Measurements from ENCODE around the gene PCSK6.

PCSK6 gene

DNA sequence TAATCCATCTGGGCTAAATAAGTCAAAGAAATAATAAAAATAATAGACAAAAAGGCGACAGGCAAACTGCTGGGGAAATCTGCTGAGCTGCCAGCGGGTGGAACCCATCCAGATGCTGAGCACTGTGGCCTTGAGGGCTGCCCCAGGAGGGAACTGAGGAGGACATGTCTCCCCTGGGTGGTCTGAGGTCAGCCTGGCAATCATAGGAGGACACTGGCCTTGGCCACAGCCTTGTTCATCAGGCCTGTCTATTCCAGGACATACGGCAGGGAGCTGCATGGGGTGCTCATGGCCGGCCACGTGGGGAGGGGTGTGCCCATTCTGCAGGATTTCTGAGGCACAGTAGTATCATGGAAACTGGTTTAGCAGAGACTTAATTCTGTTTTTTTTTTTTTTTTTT, 173.0 kb downstream of the PCSK6 start:
- DNase-seq (ENCODE audit: low read depth) = no peak
- TF ChIP-seq, protein P1, sequence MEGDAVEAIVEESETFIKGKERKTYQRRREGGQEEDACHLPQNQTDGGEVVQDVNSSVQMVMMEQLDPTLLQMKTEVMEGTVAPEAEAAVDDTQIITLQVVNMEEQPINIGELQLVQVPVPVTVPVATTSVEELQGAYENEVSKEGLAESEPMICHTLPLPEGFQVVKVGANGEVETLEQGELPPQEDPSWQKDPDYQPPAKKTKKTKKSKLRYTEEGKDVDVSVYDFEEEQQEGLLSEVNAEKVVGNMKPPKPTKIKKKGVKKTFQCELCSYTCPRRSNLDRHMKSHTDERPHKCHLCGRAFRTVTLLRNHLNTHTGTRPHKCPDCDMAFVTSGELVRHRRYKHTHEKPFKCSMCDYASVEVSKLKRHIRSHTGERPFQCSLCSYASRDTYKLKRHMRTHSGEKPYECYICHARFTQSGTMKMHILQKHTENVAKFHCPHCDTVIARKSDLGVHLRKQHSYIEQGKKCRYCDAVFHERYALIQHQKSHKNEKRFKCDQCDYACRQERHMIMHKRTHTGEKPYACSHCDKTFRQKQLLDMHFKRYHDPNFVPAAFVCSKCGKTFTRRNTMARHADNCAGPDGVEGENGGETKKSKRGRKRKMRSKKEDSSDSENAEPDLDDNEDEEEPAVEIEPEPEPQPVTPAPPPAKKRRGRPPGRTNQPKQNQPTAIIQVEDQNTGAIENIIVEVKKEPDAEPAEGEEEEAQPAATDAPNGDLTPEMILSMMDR (conservative IDR thresholded peaks at IDR 0.05; ENCODE audit: low read depth, low read length) = no peak
- no peak overlapping the region for H3K4me3 ChIP-seq (ENCODE audit: low read depth, low read length)

DNA sequence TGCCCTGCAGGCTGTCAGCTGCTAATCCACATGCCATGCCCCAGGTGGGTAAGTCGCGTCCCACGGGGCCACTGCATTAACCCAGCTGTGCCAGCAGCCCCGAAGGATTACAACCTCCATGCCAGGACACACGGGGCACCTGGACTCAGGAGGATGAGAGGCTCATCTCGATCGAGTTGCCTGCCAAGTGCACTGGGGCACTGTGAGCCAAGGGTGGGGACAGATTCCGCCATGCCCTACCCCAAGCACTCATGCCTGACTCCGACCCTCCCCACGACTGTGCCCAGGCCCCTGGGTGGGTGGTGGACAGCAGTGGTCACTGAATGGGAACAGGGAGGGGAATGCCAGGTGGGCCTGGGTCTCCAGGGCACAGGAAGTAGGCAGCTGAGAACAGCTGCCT, 173.8 kb downstream of the PCSK6 start:
- H3K4me3 ChIP-seq (ENCODE audit: low read depth, low read length) = no peak overlapping the region
- TF ChIP-seq, protein P1 (conservative IDR thresholded peaks at IDR 0.05; ENCODE audit: low read depth, low read length) = no peak
- DNase-seq (ENCODE audit: low read depth) = no peak

DNA sequence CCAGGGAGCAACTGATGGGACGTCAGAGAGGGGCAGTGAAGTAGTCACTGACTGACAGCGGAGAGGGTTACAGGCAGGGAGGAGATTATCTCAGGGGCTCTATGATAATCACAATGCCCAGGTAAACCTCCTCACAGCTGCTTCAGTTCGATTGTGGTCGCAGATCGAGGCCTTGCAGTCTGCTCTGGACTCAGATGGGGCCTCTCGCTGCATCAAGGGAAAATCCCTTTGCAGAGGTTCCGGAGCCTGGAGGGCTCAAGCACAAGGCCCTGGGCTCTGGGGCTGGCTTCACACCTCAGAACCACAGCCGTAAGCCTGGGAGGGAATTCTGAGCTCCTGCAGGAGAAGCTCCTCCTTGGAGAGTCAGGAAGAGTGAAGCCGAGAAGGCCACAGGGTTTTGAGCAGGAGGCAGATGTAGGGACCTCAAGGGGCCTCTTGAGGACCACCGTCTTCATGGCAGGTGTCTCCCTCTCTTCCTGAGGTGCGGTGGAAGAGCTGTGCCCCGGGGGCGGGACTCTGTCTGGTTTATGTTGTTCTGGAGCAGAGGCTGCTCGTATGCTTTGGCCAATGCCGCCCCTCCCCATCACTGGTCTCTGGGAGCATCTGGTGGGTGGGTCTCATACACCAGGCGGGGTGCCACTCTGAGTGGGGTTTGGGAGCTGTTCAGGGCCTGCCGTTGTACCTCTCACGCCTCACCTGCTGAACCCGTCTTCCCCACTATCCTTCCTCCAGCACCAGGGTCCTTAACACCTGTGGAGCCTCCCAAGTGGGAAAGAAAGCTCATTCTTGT, 175.0 kb downstream of the PCSK6 start:
- DNase-seq (ENCODE audit: low read depth) = no peak
- TF ChIP-seq, protein P1 (conservative IDR thresholded peaks at IDR 0.05; ENCODE audit: low read depth, low read length) = no peak

DNA sequence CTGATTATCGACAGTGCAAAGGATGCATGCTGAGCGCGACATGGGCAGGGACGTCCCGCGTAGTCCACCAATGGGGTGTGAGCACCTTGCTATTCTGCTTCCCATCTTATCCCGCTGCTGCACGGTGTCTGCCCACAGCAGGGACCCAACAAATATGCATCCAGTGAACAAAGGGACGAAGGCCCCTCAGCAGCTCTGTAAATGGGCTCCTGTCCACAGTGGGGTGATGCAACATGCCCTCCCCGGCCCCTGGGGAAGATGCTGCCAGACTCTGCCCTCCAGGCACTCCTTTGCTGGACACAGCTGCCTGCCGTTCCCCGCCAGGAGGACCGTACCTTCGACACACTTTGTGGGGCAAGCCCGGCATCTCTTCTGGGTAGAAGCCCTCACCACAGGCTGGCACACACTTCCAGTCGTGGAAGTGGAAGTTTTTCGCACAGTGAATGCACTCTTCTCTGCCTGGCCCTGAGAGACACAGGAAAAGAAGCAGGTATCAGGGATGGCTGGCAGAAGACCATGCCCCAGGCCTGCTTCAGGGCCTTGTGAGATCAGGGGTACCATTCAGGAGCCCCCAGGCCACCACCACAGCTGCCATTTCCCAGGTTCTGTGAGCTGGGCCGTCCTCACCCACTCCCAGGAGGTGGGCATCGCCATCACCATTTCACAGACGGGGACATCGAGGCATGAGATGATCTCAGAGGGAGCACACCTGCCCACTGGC, 176.3 kb downstream of the PCSK6 start:
- no peak for DNase-seq (ENCODE audit: low read depth)
- TF ChIP-seq, protein P1 (conservative IDR thresholded peaks at IDR 0.05; ENCODE audit: low read depth, low read length) = no peak
- no peak overlapping the region for H3K4me3 ChIP-seq (ENCODE audit: low read depth, low read length)

More for the DNA sequence above, 175.0 kb downstream of the PCSK6 start:
- no peak overlapping the region for H3K4me3 ChIP-seq (ENCODE audit: low read depth, low read length)

DNA sequence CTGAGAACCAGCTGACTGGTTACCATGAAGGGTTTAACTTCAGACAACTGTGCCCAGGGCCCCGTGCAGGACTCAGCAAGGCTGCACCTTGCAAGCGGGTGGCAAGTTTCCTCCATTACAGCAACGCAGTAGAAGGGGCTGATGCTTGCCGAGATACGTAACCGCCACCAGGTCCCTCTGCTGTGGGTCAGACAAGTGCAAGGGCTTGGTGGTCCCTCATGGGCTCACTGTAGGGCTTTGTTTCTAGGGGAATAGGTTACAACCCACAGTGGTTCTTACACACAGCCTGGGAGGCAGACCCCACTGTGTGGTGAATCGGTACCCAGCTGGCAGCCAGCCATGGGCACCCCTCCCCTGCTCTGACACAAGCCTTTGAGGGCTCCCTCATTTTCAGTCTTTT, 179.0 kb downstream of the PCSK6 start:
- no peak overlapping the region for H3K4me3 ChIP-seq (ENCODE audit: low read depth, low read length)
- TF ChIP-seq, protein P1 (conservative IDR thresholded peaks at IDR 0.05; ENCODE audit: low read depth, low read length) = no peak
- DNase-seq (ENCODE audit: low read depth) = no peak

DNA sequence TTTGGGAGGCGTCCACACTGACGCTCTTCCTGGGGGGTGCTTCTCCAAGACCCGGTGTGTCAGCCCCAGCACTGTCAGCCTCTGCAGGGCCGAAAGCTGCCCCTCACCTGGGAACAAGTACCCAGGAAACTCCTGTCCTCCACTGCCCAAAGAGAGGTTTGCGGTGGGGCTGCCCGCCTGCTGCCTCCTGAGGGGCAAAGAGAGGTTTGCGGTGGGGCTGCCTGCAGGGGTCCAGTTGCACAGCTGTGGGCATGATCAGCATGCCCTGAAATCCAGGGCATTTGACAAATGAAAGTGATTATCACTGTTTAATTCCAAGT, 179.4 kb downstream of the PCSK6 start:
- no peak overlapping the region for H3K4me3 ChIP-seq (ENCODE audit: low read depth, low read length)
- no peak for DNase-seq (ENCODE audit: low read depth)
- TF ChIP-seq, protein P1 (conservative IDR thresholded peaks at IDR 0.05; ENCODE audit: low read depth, low read length) = no peak
